HG02759 (cell line): Measurements from ENCODE around the gene TCAF1.
A peak's percentile ranks its signal among the peaks of the same experiment; 100 is the strongest.
"Not testable (repeated sequence)": the region's sequence is repeated elsewhere in the genome, so short reads cannot be mapped to it uniquely, and the experiment has no call there.

Experiments
- ATAC-seq: cut with Tn5 transposase; IDR thresholded peaks from one replicate; pipeline ENCODE4 v1.9.1; 2021; ENCODE audit warnings: mild to moderate bottlenecking, moderate library complexity; ENCODE audit not compliant: unreplicated experiment

Gene TCAF1

GRCh38 chr7:143902332-143902899, 440 bp upstream of the TCAF1 start:
- no peak for ATAC-seq

- ATAC-seq = peak; percentile 36
Observed at GRCh38 chr7:143901332-143901667, 676 bp downstream of the TCAF1 start.

- no peak for ATAC-seq
Observed at GRCh38 chr7:143900230-143900766, 1.7 kb downstream of the TCAF1 start.

- ATAC-seq = no peak
Observed at GRCh38 chr7:143898810-143899209, 3.2 kb downstream of the TCAF1 start.

GRCh38 chr7:143896667-143897066, 5.3 kb downstream of the TCAF1 start:
- no peak for ATAC-seq

- ATAC-seq = peak; percentile 99
Observed at GRCh38 chr7:143892527-143893300, 9.3 kb downstream of the TCAF1 start.

- no peak for ATAC-seq
Observed at GRCh38 chr7:143891457-143891856, 10.5 kb downstream of the TCAF1 start.

GRCh38 chr7:143890558-143890957, 11.4 kb downstream of the TCAF1 start:
- no peak for ATAC-seq

GRCh38 chr7:143889068-143889467, 12.9 kb downstream of the TCAF1 start:
- ATAC-seq = no peak

- no peak for ATAC-seq
Observed at GRCh38 chr7:143886826-143887477, 15.0 kb downstream of the TCAF1 start.

GRCh38 chr7:143885951-143886350, 16.0 kb downstream of the TCAF1 start:
- ATAC-seq = no peak

GRCh38 chr7:143884969-143885559, 16.9 kb downstream of the TCAF1 start:
- ATAC-seq = peak; percentile 93

- ATAC-seq = no peak
Observed at GRCh38 chr7:143884241-143884968, 17.6 kb downstream of the TCAF1 start.

GRCh38 chr7:143882604-143883078, 19.3 kb downstream of the TCAF1 start:
- no peak for ATAC-seq

GRCh38 chr7:143882020-143882603, 19.9 kb downstream of the TCAF1 start:
- no peak for ATAC-seq

- no peak for ATAC-seq
Observed at GRCh38 chr7:143878884-143879283, 23.1 kb downstream of the TCAF1 start.

- no peak for ATAC-seq
Observed at GRCh38 chr7:143877098-143877497, 24.9 kb downstream of the TCAF1 start.

GRCh38 chr7:143876218-143876617, 25.8 kb downstream of the TCAF1 start:
- ATAC-seq = no peak

- ATAC-seq = not testable (repeated sequence)
Observed at GRCh38 chr7:143873242-143873641, 28.7 kb downstream of the TCAF1 start.

GRCh38 chr7:143871534-143871933, 30.4 kb downstream of the TCAF1 start:
- ATAC-seq = not testable (repeated sequence)
